Measurements from ENCODE around the gene TKT. TPM values are rescaled to one million over a fixed set of nuclear protein-coding genes. Genes with fewer than 3 reads are reported as not detected.
"Not testable (repeated sequence)": the region's sequence is repeated elsewhere in the genome, so short reads cannot be mapped to it uniquely, and the experiment has no call there.

TKT gene
- total RNA-seq, 4 donors from 2014 or later: 97.3 to 338 (median 167) TPM

- not testable (repeated sequence) for H3K4me1 ChIP-seq, H3K9me3 ChIP-seq, DNase-seq, H3K27me3 ChIP-seq, H3K4me3 ChIP-seq
- TF ChIP-seq POLR2AphosphoS5 (IDR thresholded peaks at IDR 0.05) (peak; percentile 32 to 72 (median 45)), CTCF (IDR thresholded peaks at IDR 0.05) (peak; percentile 86 to 91 (median 86))
- H3K36me3 ChIP-seq: peaks cover 0 to 17% (median 2%) of the 10 kb centered on the region in 4 donors
- peak overlapping the region; percentile 18 to 60 (median 28) for H3K27ac ChIP-seq
- WGBS, 2 donors (ENCODE audit: low coverage in 1 of 2): 43 to 55% methylated on average over 4 to 5 of the region's 5 CpGs
- intact Hi-C loops (cut with DNase I; ENCODE audit: low total_unique reads): loop anchor here (5.0 kb wide), 1 partner anchor 408 kb away; no protein-coding TSS in a partner anchor
- in situ Hi-C loops (cut with MboI; ENCODE audit: low pct_ligation_motif_present in 1 of 4, low pct_unique_long_range_greater_than_20kb in 1 of 4, low sequenced_read_pairs in 3 of 4): loop anchor here in 3 of 4 donors (10.0 kb wide), 2 partner anchors 405 to 415 kb away; no protein-coding TSS in a partner anchor
Measured at GRCh38 chr3:53299611-53300023, 43.8 kb upstream of the TKT start.

- H3K4me1 ChIP-seq: peaks cover 0 to 6% (median 2%) of the 10 kb centered on the region in 4 donors
- intact Hi-C loops (cut with DNase I; ENCODE audit: low total_unique reads) (loop anchor here (5.0 kb wide), 1 partner anchor 412 kb away; no protein-coding TSS in a partner anchor), in situ Hi-C loops (cut with MboI; ENCODE audit: low pct_ligation_motif_present in 1 of 4, low pct_unique_long_range_greater_than_20kb in 1 of 4, low sequenced_read_pairs in 3 of 4) (loop anchor here in 2 of 4 donors (10.0 kb wide), 1 partner anchor 419 kb away; no protein-coding TSS in a partner anchor)
- no peak for DNase-seq
- TF ChIP-seq POLR2AphosphoS5 (IDR thresholded peaks at IDR 0.05): no peak
- no peak for TF ChIP-seq POLR2A (IDR thresholded peaks at IDR 0.05)
- no peak for TF ChIP-seq CTCF (IDR thresholded peaks at IDR 0.05)
- TF ChIP-seq EP300 (IDR thresholded peaks at IDR 0.05; ENCODE audit: low read depth): no peak
- H3K36me3 ChIP-seq: peaks cover 0 to 15% (median 4%) of the 10 kb centered on the region in 4 donors
- no peak overlapping the region for H3K4me3 ChIP-seq
- H3K27me3 ChIP-seq: no peaks in the 10 kb centered on the region
- H3K27ac ChIP-seq: no peak overlapping the region
- H3K9me3 ChIP-seq: no peaks in the 10 kb centered on the region
- WGBS, 2 donors (ENCODE audit: low coverage in 1 of 2): 97% methylated on average over 1 of the region's 1 CpG; no CpG with 5 or more reads in 1 of the 2 donors
Measured at GRCh38 chr3:53295410-53295809, 39.6 kb upstream of the TKT start.

- WGBS, 2 donors (ENCODE audit: low coverage in 1 of 2): 74 to 89% methylated on average over 5 to 8 of the region's 8 CpGs
- DNase-seq: no peak
- H3K27ac ChIP-seq: no peak overlapping the region
- TF ChIP-seq CTCF (IDR thresholded peaks at IDR 0.05) (no peak), EP300 (IDR thresholded peaks at IDR 0.05; ENCODE audit: low read depth) (no peak), POLR2A (IDR thresholded peaks at IDR 0.05) (no peak), POLR2AphosphoS5 (IDR thresholded peaks at IDR 0.05) (no peak)
- no peaks in the 10 kb centered on the region for H3K9me3 ChIP-seq
- intact Hi-C loops (cut with DNase I; ENCODE audit: low total_unique reads) (no loop called here), in situ Hi-C loops (cut with MboI; ENCODE audit: low pct_ligation_motif_present in 1 of 4, low pct_unique_long_range_greater_than_20kb in 1 of 4, low sequenced_read_pairs in 3 of 4) (loop anchor here in 2 of 4 donors (10.0 kb wide), 1 partner anchor 421 kb away; no protein-coding TSS in a partner anchor)
- H3K36me3 ChIP-seq: peaks cover 0 to 15% (median 4%) of the 10 kb centered on the region in 4 donors
- H3K27me3 ChIP-seq: no peaks in the 10 kb centered on the region
- no peaks in the 10 kb centered on the region for H3K4me1 ChIP-seq
- H3K4me3 ChIP-seq: no peak overlapping the region
Measured at GRCh38 chr3:53293867-53294266, 38.0 kb upstream of the TKT start.

GRCh38 chr3:53288214-53288613 is 32.4 kb upstream of the TKT start:
- Histone ChIP-seq H3K36me3 (peaks cover 0 to 35% (median 11%) of the 10 kb centered on the region in 4 donors), H3K4me1 (peaks cover 0 to 12% (median 4%) of the 10 kb centered on the region in 4 donors)

More at GRCh38 chr3:53288214-53288613, 32.4 kb upstream of the TKT start:
- no peak for DNase-seq
- in situ Hi-C loops (cut with MboI; ENCODE audit: low pct_ligation_motif_present in 1 of 4, low pct_unique_long_range_greater_than_20kb in 1 of 4, low sequenced_read_pairs in 3 of 4) (no loop called here), intact Hi-C loops (cut with DNase I; ENCODE audit: low total_unique reads) (no loop called here)
- TF ChIP-seq EP300 (IDR thresholded peaks at IDR 0.05; ENCODE audit: low read depth) (no peak), POLR2A (IDR thresholded peaks at IDR 0.05) (no peak), POLR2AphosphoS5 (IDR thresholded peaks at IDR 0.05) (no peak), CTCF (IDR thresholded peaks at IDR 0.05) (no peak)
- 75 to 77% methylated on average over 1 to 4 of the region's 4 CpGs for WGBS, 2 donors (ENCODE audit: low coverage in 1 of 2)
- peak overlapping the region in 3 of 4 donors; percentile 50 to 63 (median 54) for H3K27ac ChIP-seq
- H3K4me3 ChIP-seq: no peak overlapping the region
- no peaks in the 10 kb centered on the region for H3K9me3 ChIP-seq
- H3K27me3 ChIP-seq: no peaks in the 10 kb centered on the region

Measured in transverse colon (tissue), 4 donors.